NCI-H1105 (cell line): ENCODE data around the gene OIT3.
A peak's percentile ranks its signal among the peaks of the same experiment; 100 is the strongest.

Experiments used
- DNase-seq: peaks from one replicate; lab custom pipeline; 2025; lab: John Stamatoyannopoulos, UW

Gene OIT3

DNA sequence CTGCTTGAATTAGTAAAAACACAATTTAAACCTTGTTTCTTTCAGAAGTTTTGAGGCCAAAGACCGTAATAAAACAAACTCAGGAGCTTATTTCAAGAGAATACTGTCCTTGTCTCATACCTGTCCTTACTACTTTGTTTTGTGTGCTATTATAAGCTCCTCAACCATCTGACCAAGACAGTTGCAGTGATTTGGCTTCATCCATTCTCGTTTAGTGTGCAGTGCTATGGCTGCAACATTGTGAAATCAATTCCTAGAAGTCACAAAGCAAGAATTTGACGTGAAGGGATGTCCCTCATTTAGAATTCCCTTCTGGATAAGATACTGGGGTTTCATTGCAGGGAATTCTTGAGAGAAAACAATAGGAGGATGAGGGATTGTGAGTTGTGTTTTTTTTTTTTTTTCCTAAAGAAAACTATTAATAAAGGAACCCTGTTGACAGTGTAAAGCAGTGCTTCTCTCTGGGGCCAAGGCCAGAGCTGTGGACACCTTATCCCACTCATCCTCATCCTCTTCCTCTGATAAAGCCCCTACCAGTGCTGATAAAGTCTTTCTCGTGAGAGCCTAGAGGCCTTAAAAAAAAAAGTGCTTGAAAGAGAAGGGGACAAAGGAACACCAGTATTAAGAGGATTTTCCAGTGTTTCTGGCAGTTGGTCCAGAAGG lies at the start of gene OIT3:
Gene OIT3, plus strand, starts transcription at position 604 of the 663 bp plus-strand sequence. CDS start 60 bp downstream, outside the sequence.
- no peak for DNase-seq

DNA sequence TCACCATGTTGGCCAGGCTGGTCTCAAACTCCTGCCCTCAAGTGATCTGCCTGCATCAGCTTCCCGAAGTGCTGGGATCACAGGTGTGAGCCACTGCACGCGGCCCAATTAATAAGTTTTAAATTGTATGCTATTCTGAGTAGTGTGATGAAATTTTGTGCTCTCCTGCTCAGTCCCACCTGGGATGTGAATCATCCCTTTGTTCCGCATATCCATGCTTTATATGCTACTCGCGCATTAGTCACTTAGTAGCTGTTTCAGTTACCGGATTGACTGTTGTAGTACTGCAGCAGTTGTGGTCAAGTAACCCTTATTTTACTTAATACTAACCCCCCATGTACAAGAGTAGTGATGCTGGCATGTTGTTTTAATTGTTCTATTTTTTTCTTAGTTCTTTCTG lies 47.3 kb upstream of the OIT3 start:
- DNase-seq: no peak

DNA sequence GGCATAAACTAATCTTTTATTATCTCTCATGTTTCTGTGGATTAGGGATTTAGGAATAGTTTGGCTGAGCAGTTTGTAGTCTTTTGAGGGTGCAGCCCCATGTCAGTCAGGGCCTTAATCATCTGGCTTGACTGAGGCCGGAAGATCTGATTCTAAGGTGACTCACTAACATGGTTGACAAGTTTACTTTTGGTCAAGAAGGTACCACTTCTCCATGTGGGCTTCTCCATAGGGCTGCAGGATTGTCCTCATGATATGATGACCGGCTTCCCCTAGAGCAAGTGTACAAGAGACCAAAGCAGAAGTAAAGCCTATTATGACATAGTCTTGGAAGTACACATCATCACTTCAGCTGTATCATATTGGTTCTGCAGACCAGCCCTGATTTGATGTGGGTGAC lies 45.9 kb upstream of the OIT3 start:
- DNase-seq: no peak

DNA sequence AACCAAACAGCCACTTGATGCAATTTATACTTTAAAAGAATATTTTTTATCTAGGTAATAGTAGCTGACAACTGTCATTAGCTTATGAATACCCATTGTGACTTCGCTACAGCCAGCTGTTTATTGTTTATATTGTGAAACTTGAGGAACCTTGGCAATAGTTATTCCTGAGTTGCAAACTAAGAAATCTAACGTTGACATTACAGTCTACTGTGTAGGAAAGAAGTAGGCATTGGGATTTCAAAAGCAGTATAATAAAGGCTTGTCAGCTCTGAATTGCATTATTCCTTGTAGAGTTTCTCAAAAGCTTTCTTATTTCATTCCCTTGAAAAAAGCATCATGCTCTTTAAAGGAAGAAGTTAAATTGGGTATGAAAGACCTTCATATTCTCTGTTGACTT lies 42.7 kb upstream of the OIT3 start:
- DNase-seq: no peak

DNA sequence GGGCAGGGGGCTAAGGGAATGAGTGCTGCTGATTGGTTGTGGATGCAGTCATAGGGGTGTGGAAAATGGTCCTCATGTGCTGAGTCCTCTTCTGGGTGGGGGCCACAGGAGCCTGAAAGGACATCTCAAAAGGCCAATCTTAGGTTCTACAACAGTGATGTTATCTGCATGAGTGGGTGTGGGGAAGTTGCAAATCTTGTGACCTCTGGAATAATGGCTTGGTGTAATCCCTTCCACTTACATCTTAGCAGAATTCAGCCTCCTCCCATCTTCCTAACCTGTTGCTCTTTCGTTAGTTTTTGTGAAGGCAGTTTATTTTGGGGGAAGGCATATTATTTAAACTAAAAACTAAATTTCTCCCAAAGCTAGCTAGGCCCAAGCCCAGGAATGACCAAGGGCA lies 42.0 kb upstream of the OIT3 start:
- DNase-seq: no peak

DNA sequence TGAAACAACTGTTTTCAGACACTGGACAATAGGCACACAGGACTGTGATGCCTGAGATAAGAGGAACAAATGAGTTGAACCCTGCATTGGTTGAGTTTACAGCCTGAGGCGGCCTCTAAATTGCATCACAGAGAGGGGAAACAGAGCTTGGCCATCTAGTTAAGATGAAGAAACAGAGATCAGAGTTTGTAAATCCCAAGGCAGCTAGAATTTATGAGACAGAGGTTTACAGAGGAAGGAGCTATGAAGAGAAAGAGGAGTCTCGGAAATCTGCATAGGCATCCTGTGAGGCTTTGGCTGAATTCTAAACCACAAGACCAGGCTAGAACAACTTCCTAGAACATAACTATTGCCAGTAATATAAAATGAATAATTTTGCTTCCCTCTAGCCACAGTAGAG lies 41.0 kb upstream of the OIT3 start:
- DNase-seq: no peak

DNA sequence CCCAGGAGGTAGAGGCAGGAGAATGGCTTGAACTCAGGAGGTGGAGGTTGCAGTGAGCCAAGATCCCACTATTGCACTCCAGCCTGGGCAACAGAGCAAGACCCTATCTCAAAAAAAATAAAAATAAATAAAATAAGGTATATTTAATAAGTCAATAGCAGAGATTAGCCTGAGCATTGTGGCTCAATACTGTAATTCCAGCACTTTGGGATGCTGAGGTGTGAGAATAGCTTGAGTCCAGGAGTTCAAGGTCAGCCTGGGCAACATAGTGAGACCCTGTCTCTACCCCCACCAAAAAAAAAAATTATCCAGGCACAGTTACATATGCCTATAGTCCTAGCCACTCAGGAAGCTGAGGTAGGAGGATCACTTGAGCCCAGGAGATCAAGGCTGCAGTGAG lies 38.4 kb upstream of the OIT3 start:
- no peak for DNase-seq

DNA sequence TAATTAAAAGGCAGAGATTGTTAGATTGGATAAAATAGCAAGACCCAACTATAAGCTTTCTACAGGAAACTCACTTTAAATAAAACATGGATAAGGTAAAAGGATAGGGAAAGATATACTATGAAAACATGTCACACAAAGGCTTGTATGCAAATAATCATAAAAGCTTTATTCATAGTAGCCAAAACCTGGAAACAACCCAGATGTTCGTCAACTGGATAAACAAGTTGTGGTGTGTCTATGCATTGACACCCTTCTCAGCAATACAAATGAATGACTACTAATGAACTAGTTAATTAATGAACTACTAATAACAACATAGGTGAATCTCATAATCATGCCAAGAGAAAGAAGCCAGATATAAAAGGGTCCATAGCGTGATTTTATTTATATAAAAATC lies 37.7 kb upstream of the OIT3 start:
- no peak for DNase-seq

DNA sequence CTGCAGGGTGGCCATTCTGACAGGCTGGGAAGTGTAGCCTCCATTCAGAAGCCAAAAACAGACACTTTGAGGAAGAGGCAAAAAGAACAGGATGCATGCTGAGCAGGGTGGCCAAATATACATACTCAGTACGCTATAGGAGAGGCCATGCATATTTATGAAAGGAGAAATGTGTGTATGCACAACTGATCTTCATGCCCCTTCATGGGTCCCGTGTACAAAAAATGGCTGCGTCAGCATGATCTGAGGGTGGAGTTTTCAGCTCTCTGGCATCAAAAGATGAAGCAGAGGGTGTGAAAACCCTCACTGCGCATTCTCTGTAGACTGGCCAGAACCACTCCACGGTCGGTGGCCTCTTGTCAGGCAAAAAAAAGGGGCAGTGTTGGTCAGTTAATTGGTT lies 35.5 kb upstream of the OIT3 start:
- no peak for DNase-seq

DNA sequence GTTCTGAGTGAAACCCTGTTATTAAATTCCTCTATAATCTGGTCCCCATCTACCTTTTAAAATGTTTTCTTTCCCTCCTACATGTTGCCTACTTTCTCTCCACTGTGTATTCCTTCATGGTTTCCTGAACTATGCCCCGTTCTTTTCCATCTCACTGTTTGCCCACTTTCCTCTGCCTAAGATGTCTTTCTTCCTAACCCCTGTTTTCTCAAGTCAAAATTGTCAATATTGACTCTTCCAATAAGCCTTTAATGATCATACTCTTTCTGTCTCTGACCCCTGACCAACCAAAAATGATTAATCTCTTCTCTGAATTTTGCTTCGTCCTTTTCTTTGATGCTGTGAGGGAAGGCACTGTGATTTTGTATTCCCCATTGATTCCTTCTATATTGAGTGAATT lies 30.6 kb upstream of the OIT3 start:
- no peak for DNase-seq

DNA sequence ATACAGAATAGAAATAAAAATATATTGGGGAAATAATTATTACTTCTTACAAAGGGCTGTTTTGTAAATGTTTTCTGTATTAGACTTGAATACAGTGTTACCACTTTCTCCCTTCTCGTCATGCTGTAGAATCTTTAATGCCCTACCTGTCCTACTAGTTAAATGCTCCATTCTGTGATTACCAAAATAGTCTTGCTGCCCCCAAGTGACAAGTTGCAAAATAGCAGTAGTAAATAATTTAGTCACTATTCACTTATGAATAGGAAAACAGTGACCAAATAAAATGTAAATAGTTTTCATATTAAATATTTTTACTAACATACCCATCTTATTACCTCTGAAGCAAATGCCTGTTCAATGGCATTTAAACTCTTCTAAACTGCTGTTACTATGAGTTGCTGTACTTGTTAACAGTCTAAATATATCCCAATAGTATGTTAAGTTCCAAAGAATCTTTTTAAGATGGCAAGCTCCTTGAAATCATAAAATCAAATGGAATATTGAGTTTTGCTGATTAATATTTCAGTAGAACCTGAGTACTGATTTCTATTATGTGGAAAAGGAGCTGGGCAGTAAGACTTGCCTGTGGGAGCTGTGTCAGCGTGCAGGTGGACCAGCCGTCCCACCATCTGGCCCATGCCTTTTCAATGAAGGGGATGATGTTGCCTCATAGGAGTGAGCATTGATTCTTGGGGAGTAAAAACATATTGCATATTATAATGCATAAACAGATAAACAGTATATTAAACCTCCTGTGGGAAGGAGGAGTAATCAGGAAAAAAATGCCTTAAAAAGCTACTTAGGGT lies 18.1 kb upstream of the OIT3 start:
- no peak for DNase-seq

DNA sequence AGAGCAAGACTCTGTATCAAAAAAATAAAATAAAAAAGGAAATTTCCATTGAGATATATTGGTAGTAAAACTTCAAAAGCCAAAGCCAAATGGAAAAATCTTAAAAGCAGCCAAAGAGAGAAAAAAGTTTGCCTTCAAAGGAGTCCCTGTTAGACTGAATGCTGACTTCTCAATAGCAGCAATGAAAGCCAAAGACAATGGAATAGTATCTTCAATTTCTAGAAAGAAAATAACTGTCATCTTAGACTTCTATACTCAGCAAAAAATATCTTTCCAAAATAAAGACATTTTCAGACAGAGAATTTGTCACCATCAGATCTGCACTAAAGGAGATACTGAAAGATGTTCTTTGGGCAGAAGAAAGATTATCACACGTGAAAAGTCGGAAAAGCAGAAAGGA lies 14.3 kb upstream of the OIT3 start:
- no peak for DNase-seq

DNA sequence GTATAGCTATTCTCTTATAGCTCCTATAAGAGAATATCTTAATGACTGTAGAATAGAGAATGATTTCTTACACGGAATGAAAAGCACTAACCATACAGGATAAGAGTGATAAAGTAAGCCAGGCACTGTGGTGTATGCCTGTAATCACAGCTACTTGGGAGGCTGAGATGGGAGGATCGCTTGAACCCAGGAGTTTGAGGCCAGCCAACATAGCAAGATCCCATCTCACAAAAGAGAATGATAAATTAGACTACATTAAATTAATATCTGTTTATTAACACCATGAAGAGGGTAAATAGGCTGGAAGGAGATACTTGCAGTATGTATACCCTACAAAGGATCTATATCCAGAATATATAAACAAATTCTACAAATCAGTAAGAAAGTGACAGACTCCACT lies 12.2 kb upstream of the OIT3 start:
- DNase-seq: no peak

DNA sequence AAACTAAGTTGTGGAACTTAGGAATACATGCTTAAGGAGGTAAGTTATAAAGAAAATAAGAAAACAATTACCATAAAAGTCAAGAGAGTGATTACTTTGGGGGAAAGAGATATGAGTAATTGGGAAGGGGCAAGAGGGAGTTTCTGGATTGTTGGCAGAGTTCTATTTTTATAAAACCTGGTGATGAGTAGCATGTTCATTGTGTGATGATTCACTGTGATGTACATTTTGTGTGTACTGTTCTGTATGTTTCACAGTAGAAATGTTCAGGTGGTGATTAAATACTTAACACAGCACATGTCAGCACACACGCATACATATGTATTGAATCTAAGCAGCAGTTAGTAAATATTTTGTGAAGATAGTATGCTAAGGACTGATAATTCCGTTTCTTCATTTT lies 9.7 kb upstream of the OIT3 start:
- DNase-seq: no peak

DNA sequence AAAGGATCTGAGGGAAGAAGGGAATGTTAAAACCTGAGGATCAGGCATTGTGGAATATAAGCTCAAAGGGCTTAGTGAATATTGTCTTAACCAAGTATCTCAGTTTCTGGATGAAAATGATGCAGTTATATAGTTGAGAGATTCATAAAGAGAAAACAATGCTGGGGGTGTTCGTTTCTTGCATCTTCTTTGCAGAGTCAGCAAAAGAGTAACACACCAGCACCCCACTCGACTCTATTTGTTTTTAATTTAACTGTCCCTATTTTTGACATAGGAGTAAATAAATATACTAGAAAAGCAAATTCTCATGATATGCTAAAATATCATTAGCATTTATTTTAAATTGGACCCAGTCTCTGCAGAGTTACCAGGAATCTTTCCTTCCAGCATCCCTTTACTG lies 7.6 kb upstream of the OIT3 start:
- DNase-seq: no peak

DNA sequence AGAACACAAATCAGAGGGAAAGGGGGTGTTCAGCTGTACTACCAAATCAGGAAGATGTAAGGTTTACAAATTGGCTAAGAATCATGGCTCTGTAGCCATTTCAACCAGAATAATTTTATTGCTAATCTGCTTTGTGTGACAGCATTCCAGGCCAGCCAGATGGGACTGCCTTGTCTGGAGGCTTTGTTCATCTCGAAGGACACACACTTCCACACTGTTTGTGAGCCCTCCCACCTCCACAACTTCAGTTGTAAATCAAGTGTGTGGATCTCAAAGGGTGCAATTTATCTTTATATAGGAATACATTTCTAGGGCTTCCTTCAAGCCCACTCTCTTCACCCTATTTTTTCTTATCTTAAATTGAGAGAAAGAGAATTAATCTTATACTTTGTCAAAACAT lies 6.9 kb upstream of the OIT3 start:
- DNase-seq: no peak

DNA sequence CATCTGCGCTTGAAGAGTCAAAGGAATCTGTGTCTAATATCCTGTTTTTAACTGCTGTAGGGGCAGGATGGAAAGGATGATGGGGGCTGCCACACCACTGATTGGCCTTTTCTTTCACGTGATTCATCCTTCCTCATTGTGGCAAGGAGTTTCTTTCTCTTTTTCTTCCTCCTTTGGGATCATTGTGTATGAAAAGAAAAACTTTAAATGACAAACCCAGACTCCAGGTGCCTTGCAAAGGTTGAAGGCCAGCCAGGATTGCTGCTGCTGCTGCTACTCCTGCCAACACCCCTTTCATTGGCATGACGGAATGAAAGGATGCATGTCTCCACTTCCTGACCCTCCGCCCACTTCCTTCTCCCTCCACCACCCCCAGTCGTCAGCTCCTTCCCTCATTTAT lies 6.5 kb upstream of the OIT3 start:
- DNase-seq: no peak

DNA sequence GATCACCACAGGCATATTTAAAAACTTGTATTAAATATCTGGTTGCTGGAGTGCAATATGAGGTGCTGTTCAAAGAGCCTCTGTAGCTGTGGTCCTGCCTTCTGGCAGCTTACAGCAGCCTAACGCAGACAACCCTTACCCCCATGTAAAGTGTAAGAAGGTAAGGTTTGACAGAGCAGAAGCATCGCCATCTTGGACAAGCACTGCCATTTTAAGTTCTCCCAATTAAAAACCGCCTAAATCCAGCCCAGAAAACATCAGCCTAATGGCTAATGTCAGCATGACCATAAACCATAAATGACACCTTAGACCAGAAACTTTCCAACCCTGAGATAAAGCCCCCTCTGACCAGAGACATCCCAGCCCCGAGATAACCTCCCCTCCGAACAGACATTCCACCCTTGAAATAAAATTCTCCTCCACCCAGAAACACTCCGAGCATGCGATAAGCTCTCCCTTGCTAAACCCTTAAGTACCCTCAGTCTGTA lies 5.3 kb upstream of the OIT3 start:
- DNase-seq: no peak

DNA sequence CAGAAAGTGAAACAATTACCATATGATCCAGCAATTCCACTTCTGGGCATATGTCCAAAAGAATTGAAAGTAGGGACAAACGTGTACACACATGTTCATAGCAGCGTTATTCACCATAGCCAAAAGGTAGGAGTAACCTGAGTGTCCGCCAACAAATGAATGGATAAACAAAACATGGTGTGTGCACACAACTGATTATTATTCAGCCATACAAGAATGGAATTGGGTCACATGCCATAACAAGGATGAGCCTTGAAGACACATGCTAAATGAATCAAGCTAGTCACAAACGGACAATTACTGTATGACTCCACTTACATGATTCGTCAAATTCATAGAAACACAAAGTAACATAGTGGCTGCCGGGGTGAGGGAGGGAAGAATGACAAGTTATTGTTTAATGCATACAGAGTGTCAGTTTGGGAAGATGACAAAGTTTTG lies 4.1 kb upstream of the OIT3 start:
- peak; percentile 90 for DNase-seq

DNA sequence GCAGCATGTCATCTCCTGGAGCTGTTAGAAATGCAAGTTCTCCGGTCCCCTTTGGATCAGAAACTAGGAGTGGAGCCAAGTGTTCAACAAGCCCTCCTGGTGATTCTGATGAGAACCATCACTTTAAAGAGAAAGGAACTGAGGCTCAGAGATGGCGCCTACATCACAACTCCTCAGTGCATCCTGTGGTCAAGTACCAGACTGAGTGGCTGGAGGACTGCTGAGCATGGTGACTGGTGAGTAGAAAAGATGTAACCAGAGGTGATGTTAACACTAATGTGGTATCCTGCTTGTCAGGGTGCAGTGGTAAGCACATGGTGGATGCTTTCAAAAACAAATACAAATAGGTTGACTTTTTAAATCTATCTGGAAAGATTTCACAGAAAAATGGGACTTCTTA lies 3.5 kb upstream of the OIT3 start:
- no peak for DNase-seq

DNA sequence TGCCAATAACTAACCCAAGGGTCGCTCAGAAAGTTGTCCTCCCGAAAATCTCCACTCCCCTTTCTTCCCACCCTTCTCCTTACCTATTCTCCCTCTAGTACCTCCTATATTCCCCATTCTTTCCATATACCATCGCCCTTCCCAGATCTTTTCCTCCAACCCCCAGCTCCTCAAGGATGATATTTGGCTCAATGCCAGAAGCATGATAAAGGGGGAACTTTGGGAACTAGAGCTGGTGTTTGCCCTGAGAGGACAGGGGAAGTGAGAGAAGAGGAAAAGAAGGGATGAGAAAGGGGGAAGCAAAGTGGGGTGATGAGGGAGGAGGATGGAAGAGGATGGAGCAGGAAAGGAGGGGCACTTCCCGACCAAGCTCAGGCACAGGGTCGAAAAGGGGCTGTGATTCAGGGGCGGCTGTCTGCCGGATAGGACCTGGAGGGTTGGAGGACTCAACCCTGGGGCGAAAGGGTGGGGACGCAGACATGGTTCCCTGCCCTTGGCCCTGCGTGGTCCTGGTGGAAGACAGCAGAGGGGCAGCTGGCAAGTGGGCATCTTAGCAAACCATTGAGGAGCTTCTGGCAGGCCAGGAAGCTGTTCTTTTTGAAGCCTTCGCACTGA lies 1.8 kb downstream of the OIT3 start:
- DNase-seq: no peak

DNA sequence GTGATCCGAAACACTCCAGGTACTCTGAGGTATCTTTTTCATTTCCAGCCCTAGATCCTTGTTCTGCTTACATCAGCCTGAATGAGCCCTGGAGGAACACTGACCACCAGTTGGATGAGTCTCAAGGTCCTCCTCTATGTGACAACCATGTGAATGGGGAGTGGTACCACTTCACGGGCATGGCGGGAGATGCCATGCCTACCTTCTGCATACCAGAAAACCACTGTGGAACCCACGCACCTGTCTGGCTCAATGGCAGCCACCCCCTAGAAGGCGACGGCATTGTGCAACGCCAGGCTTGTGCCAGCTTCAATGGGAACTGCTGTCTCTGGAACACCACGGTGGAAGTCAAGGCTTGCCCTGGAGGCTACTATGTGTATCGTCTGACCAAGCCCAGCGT lies 5.1 kb downstream of the OIT3 start:
- no peak for DNase-seq

DNA sequence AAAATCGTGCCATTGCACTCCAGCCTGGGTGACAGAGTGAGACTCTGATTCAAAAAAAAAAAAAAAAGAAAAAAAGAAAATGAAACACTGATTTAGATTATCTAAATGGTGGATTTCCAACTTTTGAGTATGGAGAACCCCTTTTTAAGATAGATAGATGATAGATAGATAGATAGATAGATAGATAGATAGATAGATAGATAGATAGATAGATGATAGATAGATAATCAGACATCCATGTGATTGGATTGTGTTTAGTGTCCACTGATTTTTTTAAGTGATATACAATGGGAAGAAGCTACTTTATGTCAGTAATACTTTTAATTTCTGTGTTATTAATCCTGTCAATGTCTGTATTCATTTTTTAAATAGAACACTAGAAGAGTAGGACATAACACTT lies 6.0 kb downstream of the OIT3 start:
- DNase-seq: no peak
